Measurements from ENCODE around the gene ANKRD12. TPM values are rescaled to one million over a fixed set of nuclear protein-coding genes. Genes with fewer than 3 reads are reported as not detected.

Gene ANKRD12
- 7.9 and 14.7 TPM in 2 replicates for total RNA-seq

GRCh38 chr18:9136315-9137155, at the start of gene ANKRD12:
ANKRD12 (plus strand) TSS chr18:9136781; CDS start chr18:9182433, 45,652 bp downstream.

GRCh38 chr18:9102508-9103375, 33.8 kb upstream of the ANKRD12 start, which contains the start of gene NDUFV2:
NDUFV2 (plus strand) TSS chr18:9102699; CDS start chr18:9102744, 45 bp downstream.

GRCh38 chr18:9334329-9334972, 197.9 kb downstream of the ANKRD12 start, which contains the start of gene TWSG1:
TWSG1 (plus strand) TSS chr18:9334773; CDS start chr18:9337230, 2,457 bp downstream.

Other genes starting within 250 kb of the ANKRD12 start
- 223 and 233 TPM in 2 replicates for gene NDUFV2, start 34.1 kb upstream of the ANKRD12 start, total RNA-seq
- 81.7 and 86.2 TPM in 2 replicates for gene TWSG1, start 198.0 kb downstream of the ANKRD12 start, total RNA-seq

All from mammary microvascular endothelial cell (primary cell).